Neuronal stem cell (in vitro differentiated cells): Measurements from ENCODE around the gene SDF2L1.
"Not testable (repeated sequence)": the region's sequence is repeated elsewhere in the genome, so short reads cannot be mapped to it uniquely, and the experiment has no call there.

Experiments used
- DNase-seq: peaks from one replicate; pipeline ENCODE4 v3.0.0-alpha.2; 2013; ENCODE audit warnings: low spot score
- H2AFZ ChIP-seq: one replicate; pipeline ENCODE4 v1.6.1; 2013; ENCODE audit warnings: mild to moderate bottlenecking, low read length, inconsistent platforms
- H2AK5ac ChIP-seq: 2 replicates; pipeline ENCODE4 v1.6.1; 2013; ENCODE audit warnings: low read depth, mild to moderate bottlenecking, inconsistent platforms, low read length, moderate library complexity, mixed read lengths
- H2BK120ac ChIP-seq: 2 replicates; pipeline ENCODE4 v1.6.1; 2013; ENCODE audit warnings: low read depth, mild to moderate bottlenecking, inconsistent platforms, low read length, moderate library complexity, mixed read lengths
- H2BK12ac ChIP-seq: one replicate; pipeline ENCODE4 v1.6.1; 2013; ENCODE audit warnings: low read length, inconsistent platforms
- H2BK15ac ChIP-seq: 2 replicates; pipeline ENCODE4 v1.6.1; 2013; ENCODE audit warnings: mild to moderate bottlenecking, low read length, inconsistent platforms, mixed read lengths
- H2BK5ac ChIP-seq: one replicate; pipeline ENCODE4 v1.6.1; 2013; ENCODE audit warnings: inconsistent platforms, mild to moderate bottlenecking, low read length, moderate library complexity
- H3K14ac ChIP-seq: one replicate; pipeline ENCODE4 v1.6.1; 2013; ENCODE audit warnings: low read length, inconsistent platforms
- H3K18ac ChIP-seq: 2 replicates; pipeline ENCODE4 v1.6.1; 2013; ENCODE audit warnings: low read length, inconsistent platforms
- H3K23ac ChIP-seq: 2 replicates; pipeline ENCODE4 v1.6.1; 2013; ENCODE audit warnings: low read depth, mild to moderate bottlenecking, mixed read lengths, low read length, inconsistent platforms; ENCODE audit not compliant: poor library complexity
- H3K27ac ChIP-seq: replicated peaks from 3 replicates; pipeline ENCODE4 v1.5.1; 2013; ENCODE audit warnings: low read length, inconsistent platforms
- H3K27me3 ChIP-seq, 3 experiments: 2 replicates each; pipeline ENCODE4 v1.6.1; 2013; ENCODE audit warnings: low read length in 3 of 3, mild to moderate bottlenecking in 2 of 3, inconsistent platforms in 1 of 3, low read depth in 1 of 3, mixed read lengths in 1 of 3, moderate library complexity in 1 of 3; ENCODE audit not compliant: control insufficient read depth in 3 of 3, insufficient read depth in 3 of 3
- H3K36me3 ChIP-seq, 2 donors: replicated peaks in 1 of 2; 2 replicates each; pipeline ENCODE4 v1.6.1; 2013; ENCODE audit warnings: low read length in 2 of 2; ENCODE audit not compliant: control insufficient read depth in 2 of 2, insufficient read depth in 2 of 2
- H3K4ac ChIP-seq: 2 replicates; pipeline ENCODE4 v1.6.1; 2013; ENCODE audit warnings: inconsistent platforms, mild to moderate bottlenecking, low read length, moderate library complexity
- H3K4me1 ChIP-seq, 2 donors: 1 replicate in 1 of 2; 2 replicates in 1 of 2; pipeline ENCODE4 v1.6.1; 2013; ENCODE audit warnings: low read length in 2 of 2, low read depth in 1 of 2; ENCODE audit not compliant: control insufficient read depth in 2 of 2, insufficient read depth in 1 of 2
- H3K4me2 ChIP-seq: one replicate; pipeline ENCODE4 v1.6.1; 2013; ENCODE audit warnings: mild to moderate bottlenecking, low read length, inconsistent platforms; ENCODE audit not compliant: insufficient read depth, poor library complexity, severe bottlenecking
- H3K4me3 ChIP-seq, 2 donors: 2 replicates each; pipeline ENCODE4 v1.5.1; 2013; ENCODE audit warnings: low read length in 2 of 2, mild to moderate bottlenecking in 2 of 2, inconsistent platforms in 1 of 2, moderate library complexity in 1 of 2
- H3K79me1 ChIP-seq: one replicate; pipeline ENCODE4 v1.6.1; 2013; ENCODE audit warnings: low read depth, mild to moderate bottlenecking, inconsistent platforms, low read length, moderate library complexity
- H3K9ac ChIP-seq: one replicate; pipeline ENCODE4 v1.6.1; 2013; ENCODE audit warnings: mild to moderate bottlenecking, low read depth, low read length, inconsistent platforms; ENCODE audit not compliant: poor library complexity
- H3K9me3 ChIP-seq, 2 donors: replicated peaks in 1 of 2; 2 replicates each; pipeline versions ENCODE3 to v1.6.1; 2013; ENCODE audit warnings: low read length in 2 of 2, mild to moderate bottlenecking in 2 of 2, inconsistent platforms in 1 of 2, low read depth in 1 of 2, mixed read lengths in 1 of 2, moderate library complexity in 1 of 2; ENCODE audit not compliant: control insufficient read depth in 2 of 2, insufficient read depth in 1 of 2
- H4K8ac ChIP-seq: one replicate; pipeline ENCODE4 v1.6.1; 2013; ENCODE audit warnings: low read depth, mild to moderate bottlenecking, inconsistent platforms, low read length, moderate library complexity
- H4K91ac ChIP-seq: one replicate; pipeline ENCODE4 v1.6.1; 2013; ENCODE audit warnings: low read length, low read depth, mild to moderate bottlenecking, inconsistent platforms; ENCODE audit not compliant: poor library complexity
- WGBS, 2 donors: extraction: QIAGEN DNeasy Blood & Tissue Kit; methylation state at CpG; one replicate each; pipeline ENCODE4 v1.1.7; 2013; ENCODE audit warnings: missing lambda C conversion rate in 2 of 2, mixed read lengths in 1 of 2; ENCODE audit not compliant: insufficient read length in 2 of 2, insufficient replicate concordance in 1 of 2; ENCODE audit errors: extremely low coverage in 2 of 2; 5-methylcytosine and 5-hydroxymethylcytosine counted together

SDF2L1 gene

GRCh38 chr22:21673534-21674321 lies 31.6 kb downstream of the SDF2L1 start:
- no peaks in the 10 kb centered on the region for H3K79me1 ChIP-seq
- H2AK5ac ChIP-seq: no peak overlapping the region
- no peak overlapping the region for H3K27ac ChIP-seq
- no peak overlapping the region for H3K4ac ChIP-seq
- no peak overlapping the region for H2BK12ac ChIP-seq
- H2BK120ac ChIP-seq: no peak overlapping the region
- peaks cover 0 to 6% of the 10 kb centered on the region in 2 donors for H3K9me3 ChIP-seq
- no peak overlapping the region for H4K91ac ChIP-seq
- H3K36me3 ChIP-seq: peaks cover 25 to 66% of the 10 kb centered on the region in 2 donors
- H3K9ac ChIP-seq: no peak overlapping the region
- H3K4me1 ChIP-seq: peaks cover 0 to 2% of the 10 kb centered on the region in 2 donors
- H3K23ac ChIP-seq: peak overlapping the region; percentile 73
- WGBS, 2 donors: no CpG with 5 or more reads among the region's 12 CpGs
- H2AFZ ChIP-seq: no peak overlapping the region
- no peak overlapping the region for H3K18ac ChIP-seq
- no peak for DNase-seq
- H4K8ac ChIP-seq: no peak overlapping the region
- H3K27me3 ChIP-seq: no peaks in the 10 kb centered on the region
- H3K4me2 ChIP-seq: no peak overlapping the region
- no peak overlapping the region for H3K14ac ChIP-seq
- H3K4me3 ChIP-seq: no peak overlapping the region
- H2BK15ac ChIP-seq: no peak overlapping the region
- no peak overlapping the region for H2BK5ac ChIP-seq

- H3K9me3 ChIP-seq: peaks cover 0 to 6% of the 10 kb centered on the region in 2 donors
- H2BK5ac ChIP-seq: no peak overlapping the region
- no peak overlapping the region for H3K18ac ChIP-seq
- H3K4me3 ChIP-seq: no peak overlapping the region
- no CpG with 5 or more reads among the region's 12 CpGs for WGBS, 2 donors
- H2AFZ ChIP-seq: no peak overlapping the region
- H2BK12ac ChIP-seq: no peak overlapping the region
- no peak overlapping the region for H3K23ac ChIP-seq
- no peak overlapping the region for H2AK5ac ChIP-seq
- H3K4me2 ChIP-seq: no peak overlapping the region
- H2BK15ac ChIP-seq: no peak overlapping the region
- H4K8ac ChIP-seq: no peak overlapping the region
- no peak overlapping the region for H3K27ac ChIP-seq
- peaks cover 0 to 2% of the 10 kb centered on the region in 2 donors for H3K4me1 ChIP-seq
- peaks cover 27 to 64% of the 10 kb centered on the region in 2 donors for H3K36me3 ChIP-seq
- DNase-seq: no peak
- no peak overlapping the region for H2BK120ac ChIP-seq
- no peaks in the 10 kb centered on the region for H3K27me3 ChIP-seq
- H3K4ac ChIP-seq: no peak overlapping the region
- no peaks in the 10 kb centered on the region for H3K79me1 ChIP-seq
- H3K9ac ChIP-seq: no peak overlapping the region
- no peak overlapping the region for H4K91ac ChIP-seq
- no peak overlapping the region for H3K14ac ChIP-seq
Observed at GRCh38 chr22:21674638-21675245, 32.6 kb downstream of the SDF2L1 start.

GRCh38 chr22:21677606-21678443 lies 35.7 kb downstream of the SDF2L1 start:
- Histone ChIP-seq H3K4me2 (no peak overlapping the region), H3K9ac (peak overlapping the region; percentile 30), H2BK120ac (no peak overlapping the region), H3K23ac (peak overlapping the region; percentile 98), H3K27ac (no peak overlapping the region), H4K91ac (no peak overlapping the region), H2AK5ac (no peak overlapping the region), H2BK15ac (no peak overlapping the region), H3K79me1 (no peaks in the 10 kb centered on the region), H2BK12ac (peak overlapping the region; percentile 73), H3K9me3 (peaks cover 0 to 6% of the 10 kb centered on the region in 2 donors), H3K14ac (no peak overlapping the region), H2BK5ac (no peak overlapping the region), H3K36me3 (peaks cover 19 to 54% of the 10 kb centered on the region in 2 donors), H3K4ac (no peak overlapping the region), H3K4me1 (peaks cover 2% of the 10 kb centered on the region in 2 donors), H3K18ac (no peak overlapping the region), H2AFZ (no peak overlapping the region), H4K8ac (no peak overlapping the region), H3K27me3 (no peaks in the 10 kb centered on the region), H3K4me3 (peak overlapping the region in 1 of 2 donors; percentile 5)
- no CpG with 5 or more reads among the region's 15 CpGs for WGBS, 2 donors
- no peak for DNase-seq

DNA sequence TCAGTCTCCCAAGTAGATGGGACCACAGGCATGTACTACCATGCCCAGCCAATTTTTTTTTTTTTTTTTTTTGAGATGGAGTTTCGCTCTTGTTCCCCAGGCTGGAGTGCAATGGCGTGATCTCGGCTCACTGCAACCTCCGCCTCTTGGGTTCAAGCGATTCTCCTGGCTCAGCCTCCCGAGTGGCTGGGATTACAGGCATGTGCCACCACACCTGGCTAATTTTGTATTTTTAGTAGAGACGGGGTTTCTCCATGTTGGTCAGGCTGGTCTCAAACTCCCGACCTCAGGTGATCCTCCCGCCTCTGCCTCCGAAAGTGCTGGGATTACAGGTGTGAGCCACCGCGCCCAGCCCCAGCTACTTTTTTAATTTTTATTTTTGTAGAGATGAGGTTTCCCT lies 36.7 kb downstream of the SDF2L1 start:
- H2BK12ac ChIP-seq, H2AFZ ChIP-seq, H3K4ac ChIP-seq, H2BK5ac ChIP-seq, DNase-seq, H3K4me2 ChIP-seq, H3K9ac ChIP-seq, H3K79me1 ChIP-seq, H2BK120ac ChIP-seq, H2AK5ac ChIP-seq, H3K23ac ChIP-seq, H3K4me1 ChIP-seq, H4K91ac ChIP-seq, H4K8ac ChIP-seq, H3K4me3 ChIP-seq, H3K18ac ChIP-seq, H3K9me3 ChIP-seq, H3K27me3 ChIP-seq, H3K14ac ChIP-seq, H2BK15ac ChIP-seq, H3K27ac ChIP-seq: not testable (repeated sequence)
- WGBS, 2 donors: no CpG with 5 or more reads among the region's 12 CpGs
- H3K36me3 ChIP-seq: peaks cover 19 to 52% of the 10 kb centered on the region in 2 donors
